ENCODE results near the gene CRIP1.

Gene CRIP1

DNA sequence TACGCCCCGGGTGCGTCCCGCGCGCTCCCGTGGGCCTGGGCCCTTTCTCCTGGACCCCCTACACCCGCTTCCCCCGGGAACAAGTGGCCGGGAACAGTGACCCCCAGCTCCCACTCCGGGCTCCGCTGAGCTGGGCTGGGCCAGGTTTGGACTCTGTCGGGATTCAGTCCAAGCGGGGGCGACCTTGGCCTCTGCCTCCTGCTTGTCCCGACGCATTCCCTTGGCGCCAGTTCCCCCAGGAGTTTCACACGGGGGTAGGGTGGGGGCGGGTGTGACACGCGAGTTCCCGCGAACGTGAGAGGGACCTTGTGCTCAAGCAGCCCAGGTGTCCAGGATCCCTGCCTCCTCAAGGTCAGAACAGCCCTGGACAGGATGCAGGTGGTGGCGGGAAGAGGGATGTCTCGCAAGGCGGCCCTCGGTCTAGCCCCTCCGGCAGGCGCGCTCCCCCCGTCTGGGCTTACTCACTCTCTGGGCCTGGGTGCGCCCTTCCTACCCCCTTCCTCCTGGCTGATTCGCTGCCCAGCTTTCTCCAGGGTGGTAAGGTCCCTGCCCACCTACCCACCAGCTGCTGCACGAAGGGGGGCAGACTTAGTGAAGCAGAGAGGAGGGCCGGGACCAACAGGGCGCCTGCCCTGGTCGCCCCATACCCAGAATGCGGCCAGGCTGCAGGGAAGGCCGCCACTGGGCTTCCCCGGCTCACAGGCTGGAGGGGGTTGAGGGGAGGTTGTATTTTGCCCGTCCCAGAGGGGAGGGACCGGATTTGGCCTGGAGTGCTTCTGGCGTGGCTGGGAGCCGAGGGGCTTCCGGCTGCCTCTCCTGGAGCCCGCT, 11.2 kb upstream of the CRIP1 start:
- Histone ChIP-seq H3K4me1 (ENCODE audit: control insufficient read depth in 5 of 5, insufficient read depth in 5 of 5, low read length in 5 of 5) (peaks cover 5 to 59% (median 50%) of the 10 kb centered on the region in 5 donors), H3K9ac (ENCODE audit: low read length in 5 of 5) (peak overlapping the region in 4 of 5 donors; percentile 49 to 86 (median 76)), H3K36me3 (ENCODE audit: control insufficient read depth in 5 of 5, insufficient read depth in 5 of 5, low read length in 5 of 5) (peaks cover 0 to 9% (median 6%) of the 10 kb centered on the region in 5 donors), H3K27me3 (ENCODE audit: control insufficient read depth in 5 of 5, insufficient read depth in 4 of 5, low read length in 5 of 5) (peaks cover 0 to 12% (median 3%) of the 10 kb centered on the region in 5 donors), H3K9me3 (ENCODE audit: control insufficient read depth in 5 of 5, low read length in 5 of 5) (no peaks in the 10 kb centered on the region), H3K27ac (ENCODE audit: low read depth, low read length) (peak overlapping the region; percentile 77), H3K4me3 (ENCODE audit: low read depth in 1 of 5, low read length in 5 of 5) (peak overlapping the region; percentile 22 to 86 (median 72))

DNA sequence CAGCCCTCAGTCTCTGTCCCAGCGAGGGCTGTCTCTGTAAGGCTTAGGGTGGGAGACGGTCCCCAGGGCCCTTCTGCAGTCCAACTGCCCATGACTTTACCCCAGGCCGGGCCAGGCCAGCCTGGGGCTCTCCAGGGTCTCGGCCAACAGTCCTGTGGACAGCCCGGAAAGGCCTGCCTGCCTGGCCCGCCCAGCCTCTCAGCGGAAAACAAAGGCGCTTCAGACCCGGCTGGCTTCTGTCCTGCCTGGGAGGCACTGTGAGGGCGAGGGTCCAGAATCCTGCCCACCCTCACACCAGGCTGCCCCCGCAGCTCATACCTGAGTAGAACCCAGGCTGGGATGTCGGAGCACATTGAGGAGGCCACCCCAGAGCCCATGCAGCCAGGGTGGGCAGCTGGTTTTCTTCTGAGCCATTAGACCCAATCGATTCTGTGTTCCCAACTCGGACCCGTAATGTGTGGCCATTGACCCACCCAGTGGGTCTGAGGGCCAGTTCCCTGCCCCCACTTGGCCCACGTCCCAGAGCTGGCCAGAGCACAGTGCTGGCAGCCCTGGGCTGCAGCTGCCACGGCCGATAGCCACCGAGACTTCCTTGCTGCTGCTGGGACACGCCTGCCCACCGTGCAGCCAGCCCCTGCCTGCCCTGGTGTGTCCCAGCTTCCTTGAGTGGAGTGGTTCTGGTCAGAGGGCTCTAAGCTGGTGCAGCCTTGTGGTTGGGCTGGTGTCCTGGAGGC, 10.4 kb upstream of the CRIP1 start:
- H3K4me3 ChIP-seq (ENCODE audit: low read depth in 1 of 5, low read length in 5 of 5) = peak overlapping the region in 4 of 5 donors; percentile 68 to 86 (median 76)
- H3K36me3 ChIP-seq (ENCODE audit: control insufficient read depth in 5 of 5, insufficient read depth in 5 of 5, low read length in 5 of 5) = peaks cover 0 to 8% (median 6%) of the 10 kb centered on the region in 5 donors
- H3K9me3 ChIP-seq (ENCODE audit: control insufficient read depth in 5 of 5, low read length in 5 of 5) = no peaks in the 10 kb centered on the region
- H3K9ac ChIP-seq (ENCODE audit: low read length in 5 of 5) = peak overlapping the region; percentile 26 to 86 (median 71)
- peaks cover 0 to 12% (median 3%) of the 10 kb centered on the region in 5 donors for H3K27me3 ChIP-seq (ENCODE audit: control insufficient read depth in 5 of 5, insufficient read depth in 4 of 5, low read length in 5 of 5)
- H3K27ac ChIP-seq (ENCODE audit: low read depth, low read length) = peak overlapping the region; percentile 77
- H3K4me1 ChIP-seq (ENCODE audit: control insufficient read depth in 5 of 5, insufficient read depth in 5 of 5, low read length in 5 of 5) = peaks cover 5 to 64% (median 58%) of the 10 kb centered on the region in 5 donors

DNA sequence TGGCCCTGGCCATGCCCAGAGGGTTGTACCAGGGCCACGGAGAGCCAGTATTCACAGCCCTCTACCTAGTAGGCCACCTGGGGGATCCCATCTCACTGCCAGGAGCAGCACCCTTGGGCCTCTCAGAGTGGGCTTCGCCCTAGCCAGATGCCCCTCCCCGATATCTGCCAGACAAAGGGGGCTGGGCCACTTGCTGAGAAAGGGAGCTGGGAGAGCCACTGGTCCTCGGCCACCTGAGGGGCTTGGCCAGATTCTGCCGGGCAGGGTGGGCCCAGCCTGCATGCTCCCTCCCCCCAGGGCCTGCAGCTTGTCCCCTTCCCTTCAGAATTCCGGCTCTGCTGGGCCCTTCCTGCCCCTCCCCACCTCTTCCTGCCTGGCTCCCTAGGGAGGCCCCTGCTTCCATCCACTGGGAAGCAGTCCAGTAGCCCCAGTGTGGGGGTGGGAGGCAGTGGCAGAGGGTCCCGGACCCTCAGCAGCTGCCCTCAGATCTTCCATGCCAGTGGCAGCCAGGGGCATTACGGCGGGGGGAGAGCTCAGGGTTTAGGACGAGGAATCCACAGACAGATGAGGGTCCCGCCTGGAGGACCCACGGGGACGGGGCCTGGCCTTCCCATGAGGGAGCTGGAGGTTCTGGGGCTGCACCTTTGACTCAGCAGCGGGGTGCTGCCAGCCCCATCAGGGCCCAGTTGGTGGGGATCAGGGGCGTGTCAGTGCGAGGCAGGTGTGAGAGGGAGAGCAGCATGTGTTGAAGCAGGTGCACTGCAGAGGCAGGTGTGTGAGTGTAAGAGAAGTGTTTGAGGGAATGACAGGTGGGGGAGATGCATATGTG, 9.6 kb upstream of the CRIP1 start:
- Histone ChIP-seq H3K4me1 (ENCODE audit: control insufficient read depth in 5 of 5, insufficient read depth in 5 of 5, low read length in 5 of 5) (peaks cover 6 to 69% (median 65%) of the 10 kb centered on the region in 5 donors), H3K27ac (ENCODE audit: low read depth, low read length) (peak overlapping the region; percentile 77), H3K4me3 (ENCODE audit: low read depth in 1 of 5, low read length in 5 of 5) (peak overlapping the region in 4 of 5 donors; percentile 68 to 86 (median 76)), H3K36me3 (ENCODE audit: control insufficient read depth in 5 of 5, insufficient read depth in 5 of 5, low read length in 5 of 5) (peaks cover 0 to 8% (median 6%) of the 10 kb centered on the region in 5 donors), H3K27me3 (ENCODE audit: control insufficient read depth in 5 of 5, insufficient read depth in 4 of 5, low read length in 5 of 5) (peaks cover 0 to 12% (median 3%) of the 10 kb centered on the region in 5 donors), H3K9ac (ENCODE audit: low read length in 5 of 5) (peak overlapping the region; percentile 26 to 86 (median 71)), H3K9me3 (ENCODE audit: control insufficient read depth in 5 of 5, low read length in 5 of 5) (no peaks in the 10 kb centered on the region)

DNA sequence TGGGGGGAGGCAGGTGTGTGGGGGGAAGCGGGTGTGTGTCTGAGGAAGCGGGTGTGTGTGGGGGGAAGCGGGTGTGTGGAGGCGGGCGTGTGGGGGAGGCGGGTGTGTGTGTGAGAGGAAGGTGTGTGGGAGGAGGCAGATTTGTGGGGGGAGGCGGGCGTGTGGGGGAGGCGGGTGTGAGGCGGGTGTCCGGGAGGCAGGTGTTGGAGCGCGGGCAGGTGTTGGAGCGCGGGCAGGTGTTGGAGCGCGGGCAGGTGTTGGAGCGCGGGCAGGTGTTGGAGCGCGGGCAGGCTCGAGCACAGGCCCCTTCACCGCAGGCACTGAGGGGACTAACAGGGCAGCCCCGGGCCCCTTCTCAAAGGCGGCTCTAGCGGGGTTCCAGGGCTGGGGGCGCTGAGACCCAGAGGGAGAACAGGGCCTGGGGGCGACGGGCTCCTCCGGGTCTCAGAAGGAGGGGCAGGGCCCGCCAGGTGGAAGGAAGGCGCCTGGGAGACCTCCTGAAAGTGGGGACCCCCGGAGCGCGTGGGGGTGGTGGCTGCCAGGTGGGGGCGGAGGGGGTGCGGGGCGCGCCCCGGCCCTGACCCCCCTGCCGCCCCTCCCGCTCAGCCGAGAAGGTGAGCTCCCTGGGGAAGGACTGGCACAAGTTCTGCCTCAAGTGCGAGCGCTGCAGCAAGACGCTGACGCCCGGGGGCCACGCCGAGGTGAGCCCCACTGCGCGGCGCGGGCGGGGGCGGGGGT, 8.9 kb upstream of the CRIP1 start:
- Histone ChIP-seq H3K27me3 (ENCODE audit: control insufficient read depth in 5 of 5, insufficient read depth in 4 of 5, low read length in 5 of 5) (peaks cover 0 to 12% (median 3%) of the 10 kb centered on the region in 5 donors), H3K9ac (ENCODE audit: low read length in 5 of 5) (peak overlapping the region in 1 of 5 donors; percentile 86), H3K9me3 (ENCODE audit: control insufficient read depth in 5 of 5, low read length in 5 of 5) (no peaks in the 10 kb centered on the region), H3K36me3 (ENCODE audit: control insufficient read depth in 5 of 5, insufficient read depth in 5 of 5, low read length in 5 of 5) (peaks cover 0 to 8% (median 6%) of the 10 kb centered on the region in 5 donors), H3K27ac (ENCODE audit: low read depth, low read length) (peak overlapping the region; percentile 77), H3K4me3 (ENCODE audit: low read depth in 1 of 5, low read length in 5 of 5) (peak overlapping the region in 3 of 5 donors; percentile 68 to 86 (median 79)), H3K4me1 (ENCODE audit: control insufficient read depth in 5 of 5, insufficient read depth in 5 of 5, low read length in 5 of 5) (peaks cover 10 to 69% (median 65%) of the 10 kb centered on the region in 5 donors)

DNA sequence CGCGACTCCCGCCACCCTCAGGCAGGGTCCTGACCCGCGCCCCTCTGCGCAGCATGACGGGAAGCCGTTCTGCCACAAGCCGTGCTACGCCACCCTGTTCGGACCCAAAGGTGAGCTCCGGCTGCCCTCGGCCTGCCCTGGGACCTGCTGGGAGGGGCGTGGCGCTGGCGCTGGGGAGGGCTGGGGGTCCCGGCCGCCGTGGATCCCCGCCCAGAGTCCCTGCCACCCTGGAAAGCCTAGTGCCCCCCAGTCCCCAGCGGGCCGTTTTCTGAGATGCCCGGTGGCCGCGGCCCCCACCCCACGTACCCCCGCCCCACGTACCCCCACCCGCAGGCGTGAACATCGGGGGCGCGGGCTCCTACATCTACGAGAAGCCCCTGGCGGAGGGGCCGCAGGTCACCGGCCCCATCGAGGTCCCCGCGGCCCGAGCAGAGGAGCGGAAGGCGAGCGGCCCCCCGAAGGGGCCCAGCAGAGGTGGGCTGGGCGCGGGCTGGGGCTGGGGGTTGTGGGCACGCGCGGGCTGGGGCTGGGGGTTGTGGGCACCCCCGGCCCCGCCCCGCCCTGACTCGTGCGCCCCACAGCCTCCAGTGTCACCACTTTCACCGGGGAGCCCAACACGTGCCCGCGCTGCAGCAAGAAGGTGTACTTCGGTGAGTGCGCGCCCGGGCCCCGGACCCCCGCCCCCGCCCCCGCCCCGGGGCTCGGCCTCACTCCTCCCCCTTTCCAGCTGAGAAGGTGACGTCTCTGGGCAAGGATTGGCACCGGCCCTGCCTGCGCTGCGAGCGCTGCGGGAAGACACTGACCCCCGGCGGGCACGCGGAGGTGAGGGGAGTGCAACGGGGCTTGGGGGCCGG, 8.1 kb upstream of the CRIP1 start:
- no peaks in the 10 kb centered on the region for H3K9me3 ChIP-seq (ENCODE audit: control insufficient read depth in 5 of 5, low read length in 5 of 5)
- H3K27me3 ChIP-seq (ENCODE audit: control insufficient read depth in 5 of 5, insufficient read depth in 4 of 5, low read length in 5 of 5) = peaks cover 0 to 10% (median 3%) of the 10 kb centered on the region in 5 donors
- no peak overlapping the region for H3K9ac ChIP-seq (ENCODE audit: low read length in 5 of 5)
- H3K27ac ChIP-seq (ENCODE audit: low read depth, low read length) = no peak overlapping the region
- peaks cover 0 to 8% (median 6%) of the 10 kb centered on the region in 5 donors for H3K36me3 ChIP-seq (ENCODE audit: control insufficient read depth in 5 of 5, insufficient read depth in 5 of 5, low read length in 5 of 5)
- peaks cover 11 to 70% (median 66%) of the 10 kb centered on the region in 5 donors for H3K4me1 ChIP-seq (ENCODE audit: control insufficient read depth in 5 of 5, insufficient read depth in 5 of 5, low read length in 5 of 5)
- no peak overlapping the region for H3K4me3 ChIP-seq (ENCODE audit: low read depth in 1 of 5, low read length in 5 of 5)

DNA sequence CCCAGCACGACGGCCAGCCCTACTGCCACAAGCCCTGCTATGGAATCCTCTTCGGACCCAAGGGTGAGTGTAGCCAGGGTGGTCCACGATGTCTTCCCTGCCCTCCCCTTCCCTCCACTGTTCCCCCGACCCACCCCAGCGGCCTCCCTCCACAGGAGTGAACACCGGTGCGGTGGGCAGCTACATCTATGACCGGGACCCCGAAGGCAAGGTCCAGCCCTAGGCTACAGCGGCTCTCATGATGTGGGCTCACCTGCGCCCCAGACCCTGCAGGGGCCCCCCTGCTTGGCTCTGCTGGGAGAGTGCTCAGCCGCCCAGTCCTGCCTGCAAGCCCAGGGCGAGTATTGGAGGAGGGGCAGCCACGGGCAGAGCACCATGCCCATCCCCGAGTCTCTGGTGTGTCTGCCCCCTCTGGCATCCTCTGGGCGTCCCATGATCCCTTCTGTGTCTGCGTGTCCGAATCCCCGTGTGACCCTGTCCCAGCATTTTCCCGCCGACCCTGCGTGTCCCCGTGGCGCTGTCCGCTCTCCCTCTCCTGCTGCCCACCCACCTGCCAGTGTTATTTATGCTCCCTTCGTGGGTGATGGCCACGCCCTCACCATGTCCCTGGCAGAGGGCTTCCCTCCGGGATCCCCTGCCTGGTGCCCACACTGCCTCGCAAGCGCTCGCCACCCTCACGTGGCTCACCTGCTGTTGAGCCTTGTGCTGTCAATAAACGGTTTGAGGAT, 7.1 kb upstream of the CRIP1 start:
- H3K27ac ChIP-seq (ENCODE audit: low read depth, low read length) = no peak overlapping the region

DNA sequence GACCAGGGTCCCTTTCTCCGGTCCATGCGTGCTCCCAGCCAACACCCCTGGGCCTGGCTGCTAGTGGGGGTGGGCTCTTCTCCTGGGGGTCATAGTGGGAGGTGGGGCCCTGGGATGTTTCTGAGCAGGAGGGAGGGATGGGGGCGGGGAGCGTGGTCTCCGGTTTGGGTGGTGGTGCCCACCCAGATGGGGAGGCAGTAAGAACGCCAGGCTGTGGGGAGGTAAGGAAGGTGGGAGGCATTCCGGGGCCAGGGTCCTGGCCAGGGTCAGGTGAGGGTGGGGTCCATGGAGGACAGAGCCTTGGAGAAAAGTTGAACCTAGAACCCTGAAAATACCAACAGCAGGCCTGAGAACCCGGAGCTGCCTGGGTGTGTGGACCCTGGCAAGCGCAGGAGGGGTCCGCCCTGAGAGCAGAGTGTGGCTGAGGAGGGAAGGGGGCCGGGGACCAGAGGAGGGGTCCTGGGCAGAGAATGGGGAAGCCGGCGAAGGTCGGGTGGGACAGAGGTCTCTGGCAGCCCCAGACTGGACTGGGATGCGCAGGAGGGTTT, 6.4 kb upstream of the CRIP1 start:
- Histone ChIP-seq H3K36me3 (ENCODE audit: control insufficient read depth in 5 of 5, insufficient read depth in 5 of 5, low read length in 5 of 5) (peaks cover 0 to 8% (median 6%) of the 10 kb centered on the region in 5 donors), H3K4me3 (ENCODE audit: low read depth in 1 of 5, low read length in 5 of 5) (peak overlapping the region in 2 of 5 donors; percentile 52 to 76), H3K9ac (ENCODE audit: low read length in 5 of 5) (peak overlapping the region in 1 of 5 donors; percentile 76), H3K27ac (ENCODE audit: low read depth, low read length) (peak overlapping the region; percentile 85), H3K27me3 (ENCODE audit: control insufficient read depth in 5 of 5, insufficient read depth in 4 of 5, low read length in 5 of 5) (peaks cover 0 to 10% (median 0%) of the 10 kb centered on the region in 5 donors), H3K4me1 (ENCODE audit: control insufficient read depth in 5 of 5, insufficient read depth in 5 of 5, low read length in 5 of 5) (peaks cover 18 to 81% (median 72%) of the 10 kb centered on the region in 5 donors), H3K9me3 (ENCODE audit: control insufficient read depth in 5 of 5, low read length in 5 of 5) (no peaks in the 10 kb centered on the region)

More for the DNA sequence above, 7.1 kb upstream of the CRIP1 start:
- Histone ChIP-seq H3K9ac (ENCODE audit: low read length in 5 of 5) (no peak overlapping the region), H3K4me3 (ENCODE audit: low read depth in 1 of 5, low read length in 5 of 5) (no peak overlapping the region), H3K4me1 (ENCODE audit: control insufficient read depth in 5 of 5, insufficient read depth in 5 of 5, low read length in 5 of 5) (peaks cover 16 to 76% (median 72%) of the 10 kb centered on the region in 5 donors), H3K36me3 (ENCODE audit: control insufficient read depth in 5 of 5, insufficient read depth in 5 of 5, low read length in 5 of 5) (peaks cover 0 to 8% (median 6%) of the 10 kb centered on the region in 5 donors), H3K9me3 (ENCODE audit: control insufficient read depth in 5 of 5, low read length in 5 of 5) (no peaks in the 10 kb centered on the region), H3K27me3 (ENCODE audit: control insufficient read depth in 5 of 5, insufficient read depth in 4 of 5, low read length in 5 of 5) (peaks cover 0 to 10% (median 0%) of the 10 kb centered on the region in 5 donors)
